Measurements from ENCODE around the gene EIF2S3.

The EIF2S3 gene

DNA sequence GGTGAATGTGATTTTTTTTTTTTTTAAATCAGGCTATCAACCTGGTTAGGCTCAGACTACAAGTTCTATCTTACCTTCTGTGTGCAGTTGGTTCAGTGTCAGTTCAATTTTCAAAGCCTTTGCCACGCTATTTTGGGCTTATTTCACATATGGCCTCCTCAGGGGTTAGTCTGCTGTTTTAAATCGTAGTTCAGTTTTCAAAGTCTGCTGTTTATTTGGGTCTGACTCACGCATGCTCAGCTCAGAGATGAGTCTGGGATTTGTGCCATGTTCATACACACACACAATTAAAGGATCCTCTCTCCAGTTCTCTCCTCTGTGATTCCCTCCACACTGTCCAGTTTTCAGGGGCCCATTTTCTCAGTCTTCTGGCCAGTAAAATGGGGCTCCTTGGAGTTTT is 62.5 kb downstream of the EIF2S3 start:
- DNase-seq (ENCODE audit: insufficient read length, low spot score), result no peak
- TF ChIP-seq TAF1 (IDR thresholded peaks at IDR 0.05; ENCODE audit: low read depth, low read length), result no peak
- TF ChIP-seq PAX5 (IDR thresholded peaks at IDR 0.05; ENCODE audit: insufficient read depth, low read length, severe bottlenecking), result no peak
- no peak for TF ChIP-seq POLR2A (IDR thresholded peaks at IDR 0.05; ENCODE audit: low read depth, low read length)
- TF ChIP-seq SPI1 (IDR thresholded peaks at IDR 0.05; ENCODE audit: low read depth, low read length), result no peak
- TF ChIP-seq POLR2AphosphoS5 (IDR thresholded peaks at IDR 0.05; ENCODE audit: low read depth, low read length), result no peak
- TF ChIP-seq POU2F2 (IDR thresholded peaks at IDR 0.05; ENCODE audit: low read depth, low read length), result no peak
- no peak for FAIRE-seq

DNA sequence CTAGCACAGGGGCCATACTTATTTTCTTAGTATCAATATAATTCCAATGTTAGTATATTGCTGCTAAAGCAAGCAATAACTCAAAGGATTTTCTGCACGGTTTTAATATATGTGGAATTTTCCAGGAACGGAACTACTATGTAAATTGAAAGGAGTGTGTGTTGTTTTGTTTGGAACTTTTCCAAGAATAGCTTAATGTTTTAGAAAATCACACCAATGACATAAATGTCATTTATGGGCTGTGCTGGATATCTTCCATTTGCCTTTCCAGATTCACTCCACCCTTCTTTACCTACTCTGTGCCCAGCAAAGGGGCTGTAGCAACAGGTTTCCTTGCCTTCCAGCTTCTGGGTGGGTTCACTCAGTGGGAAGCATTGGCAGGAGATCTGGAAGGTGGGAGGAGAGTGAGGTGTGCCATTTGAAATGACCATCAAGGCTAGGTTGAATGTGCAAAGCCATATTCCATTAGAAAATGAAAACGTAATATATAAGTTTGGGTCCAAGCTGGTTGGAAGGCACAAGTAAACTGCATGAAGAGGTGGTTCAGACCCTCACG is 69.6 kb downstream of the EIF2S3 start:
- DNase-seq (ENCODE audit: insufficient read length, low spot score), result no peak
- no peak for FAIRE-seq
- TF ChIP-seq PAX5 (IDR thresholded peaks at IDR 0.05; ENCODE audit: insufficient read depth, low read length, severe bottlenecking), result no peak
- no peak for TF ChIP-seq POLR2A (IDR thresholded peaks at IDR 0.05; ENCODE audit: low read depth, low read length)
- TF ChIP-seq SPI1 (IDR thresholded peaks at IDR 0.05; ENCODE audit: low read depth, low read length), result no peak
- TF ChIP-seq TAF1 (IDR thresholded peaks at IDR 0.05; ENCODE audit: low read depth, low read length), result no peak
- no peak for TF ChIP-seq POU2F2 (IDR thresholded peaks at IDR 0.05; ENCODE audit: low read depth, low read length)
- TF ChIP-seq POLR2AphosphoS5 (IDR thresholded peaks at IDR 0.05; ENCODE audit: low read depth, low read length), result no peak

DNA sequence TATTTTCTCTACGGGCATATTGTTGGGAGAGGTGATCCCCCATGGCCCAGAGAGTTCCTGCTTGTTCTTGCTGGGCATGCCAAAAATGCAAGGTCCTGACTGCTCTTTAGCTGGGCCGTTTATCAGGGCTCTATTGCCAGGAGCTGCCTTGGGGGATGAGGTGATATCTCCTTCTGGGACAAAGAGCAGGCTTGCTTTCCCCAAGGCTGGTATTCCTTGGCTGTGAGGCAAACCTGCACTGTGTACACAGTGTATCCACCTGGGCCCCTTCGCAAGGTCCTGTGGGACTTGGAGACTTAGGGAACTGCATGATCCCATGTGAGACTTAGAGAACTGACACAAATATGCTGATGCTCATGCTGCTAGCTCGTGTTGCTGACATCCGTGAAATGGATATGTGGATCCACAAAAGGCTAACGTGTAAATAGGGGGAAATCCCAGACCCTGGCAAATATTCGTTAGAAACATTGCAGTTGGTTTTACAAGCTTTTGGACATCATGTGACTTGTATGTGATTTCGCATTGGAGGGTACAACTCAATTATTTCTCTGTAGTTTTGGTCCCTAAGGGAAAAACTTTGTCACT is 70.4 kb downstream of the EIF2S3 start:
- FAIRE-seq, result no peak
- TF ChIP-seq POLR2AphosphoS5 (IDR thresholded peaks at IDR 0.05; ENCODE audit: low read depth, low read length) (no peak), PAX5 (IDR thresholded peaks at IDR 0.05; ENCODE audit: insufficient read depth, low read length, severe bottlenecking) (no peak), POU2F2 (IDR thresholded peaks at IDR 0.05; ENCODE audit: low read depth, low read length) (no peak), POLR2A (IDR thresholded peaks at IDR 0.05; ENCODE audit: low read depth, low read length) (no peak), TAF1 (IDR thresholded peaks at IDR 0.05; ENCODE audit: low read depth, low read length) (no peak), SPI1 (IDR thresholded peaks at IDR 0.05; ENCODE audit: low read depth, low read length) (no peak)

More for the DNA sequence above, 70.4 kb downstream of the EIF2S3 start:
- no peak for DNase-seq (ENCODE audit: insufficient read length, low spot score)

Measured in GM12891 (cell line).